ENCODE data around the gene PRPF19. TPM values are rescaled to one million over a fixed set of nuclear protein-coding genes. Genes with fewer than 3 reads are reported as not detected.

Gene PRPF19
- total and polyA plus RNA-seq, 2 of the 4 experiments (the other 2 are of a cell fraction) = 29.8 to 50.4 TPM

DNA sequence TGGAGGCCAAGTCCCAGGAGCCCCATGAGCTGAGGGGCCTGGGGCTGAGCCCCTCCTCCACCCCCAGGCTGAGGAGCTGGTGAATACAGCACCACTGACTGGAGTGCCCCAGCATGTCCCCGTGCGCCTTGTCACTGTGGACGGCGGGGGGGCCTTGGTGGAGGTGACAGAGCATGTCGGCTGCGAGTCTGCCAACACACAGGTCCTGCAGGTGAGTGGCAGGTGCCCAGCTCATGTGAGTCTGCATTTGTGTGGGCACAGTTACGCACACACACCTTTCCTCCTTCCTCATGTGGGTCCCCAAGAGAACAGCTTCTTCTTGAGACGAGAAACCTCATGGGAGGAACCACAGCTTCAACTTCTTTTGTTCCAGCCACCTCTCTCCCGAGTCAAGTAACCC lies 25.5 kb upstream of the PRPF19 start:
- CTCF ChIA-PET = no interaction called here
- Histone ChIP-seq H2BK20ac (ENCODE audit: low read depth, low read length) (no peak overlapping the region), H3K27me3 (ENCODE audit: control insufficient read depth, insufficient read depth, low read length) (no peaks in the 10 kb centered on the region), H4K20me1 (ENCODE audit: insufficient read depth, low read length) (no peaks in the 10 kb centered on the region), H3K18ac (ENCODE audit: low read depth, low read length) (no peak overlapping the region), H3K4me1 (ENCODE audit: control insufficient read depth, insufficient read depth, low read length) (no peaks in the 10 kb centered on the region; the same call in 1 of the 2 replicates), H2BK5ac (ENCODE audit: low read depth, low read length, poor library complexity, severe bottlenecking) (no peak overlapping the region), H3K56ac (ENCODE audit: extremely low read depth, insufficient read depth, low read length) (no peak overlapping the region), H3K23ac (ENCODE audit: low read depth, low read length) (no peak overlapping the region), H3K79me1 (ENCODE audit: low read depth in 1 of 2, low read length in 2 of 2) (peaks cover 0 to 3% of the 10 kb centered on the region in 2 experiments; a peak in 2 of 4 replicates), H2BK15ac (ENCODE audit: low read depth, low read length) (no peak overlapping the region), H3K4ac (ENCODE audit: low read depth, low read length) (no peak overlapping the region), H3K14ac (replicated peaks; ENCODE audit: low read depth, low read length) (no peak overlapping the region), H3K27ac (ENCODE audit: insufficient read depth, low read length) (no peak overlapping the region), H4K91ac (ENCODE audit: insufficient read depth, low read depth, low read length) (no peak overlapping the region), H3K9ac (ENCODE audit: low read depth, low read length) (no peak overlapping the region), H2AK9ac (replicated peaks; ENCODE audit: low read depth, low read length, poor library complexity) (no peak overlapping the region), H3K9me1 (ENCODE audit: insufficient read depth, low read length) (no peaks in the 10 kb centered on the region), H3K4me3 (ENCODE audit: insufficient read depth, low read depth, low read length) (no peak overlapping the region), H4K8ac (ENCODE audit: low read depth in 2 of 2, low read length in 2 of 2) (no peak overlapping the region), H3K36me3 (ENCODE audit: control insufficient read depth, insufficient read depth, low read length) (peaks cover 54% of the 10 kb centered on the region), H2BK120ac (ENCODE audit: low read depth, low read length) (no peak overlapping the region), H3K4me2 (ENCODE audit: low read depth, low read length) (no peak overlapping the region), H2AK5ac (ENCODE audit: low read depth, low read length) (no peak overlapping the region), H3K9me3 (ENCODE audit: control insufficient read depth, insufficient read depth, low read length) (no peaks in the 10 kb centered on the region), H2AFZ (replicated peaks; ENCODE audit: low read length, poor library complexity) (no peak overlapping the region), H4K5ac (ENCODE audit: low read depth, low read length) (no peak overlapping the region)
- POLR2A ChIA-PET (ENCODE audit: unreplicated experiment) = no interaction called here
- dilution Hi-C loops (cut with HindIII; ENCODE audit: low sequenced_read_pairs, unreplicated experiment) = no loop called here
- BruUV-seq (replicated peaks) = no TSS peak
- intact Hi-C loops (cut with micrococcal nuclease) = no loop called here
- DNase-seq = no peak
- ATAC-seq (ENCODE audit: low read depth) = no peak
- TF ChIP-seq FOS (IDR thresholded peaks at IDR 0.05; ENCODE audit: low read depth, low read length) = no peak
- TF ChIP-seq CHD1 (IDR thresholded peaks at IDR 0.05; ENCODE audit: low read depth, low read length) = no peak
- TF ChIP-seq BHLHE40 (IDR thresholded peaks at IDR 0.05; ENCODE audit: low read depth, low read length) = no peak
- TF ChIP-seq, protein P1, sequence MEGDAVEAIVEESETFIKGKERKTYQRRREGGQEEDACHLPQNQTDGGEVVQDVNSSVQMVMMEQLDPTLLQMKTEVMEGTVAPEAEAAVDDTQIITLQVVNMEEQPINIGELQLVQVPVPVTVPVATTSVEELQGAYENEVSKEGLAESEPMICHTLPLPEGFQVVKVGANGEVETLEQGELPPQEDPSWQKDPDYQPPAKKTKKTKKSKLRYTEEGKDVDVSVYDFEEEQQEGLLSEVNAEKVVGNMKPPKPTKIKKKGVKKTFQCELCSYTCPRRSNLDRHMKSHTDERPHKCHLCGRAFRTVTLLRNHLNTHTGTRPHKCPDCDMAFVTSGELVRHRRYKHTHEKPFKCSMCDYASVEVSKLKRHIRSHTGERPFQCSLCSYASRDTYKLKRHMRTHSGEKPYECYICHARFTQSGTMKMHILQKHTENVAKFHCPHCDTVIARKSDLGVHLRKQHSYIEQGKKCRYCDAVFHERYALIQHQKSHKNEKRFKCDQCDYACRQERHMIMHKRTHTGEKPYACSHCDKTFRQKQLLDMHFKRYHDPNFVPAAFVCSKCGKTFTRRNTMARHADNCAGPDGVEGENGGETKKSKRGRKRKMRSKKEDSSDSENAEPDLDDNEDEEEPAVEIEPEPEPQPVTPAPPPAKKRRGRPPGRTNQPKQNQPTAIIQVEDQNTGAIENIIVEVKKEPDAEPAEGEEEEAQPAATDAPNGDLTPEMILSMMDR (conservative IDR thresholded peaks at IDR 0.05; ENCODE audit: low read depth, low read length) = no peak
- TF ChIP-seq RCOR1 (IDR thresholded peaks at IDR 0.05; ENCODE audit: insufficient replicate concordance, low read length) = no peak
- no peak for TF ChIP-seq MAZ (IDR thresholded peaks at IDR 0.05; ENCODE audit: borderline replicate concordance, low read depth, low read length)
- no peak for TF ChIP-seq NFE2L2 (IDR thresholded peaks at IDR 0.05; ENCODE audit: low read depth, low read length)
- TF ChIP-seq POLR2A (IDR thresholded peaks at IDR 0.05; ENCODE audit: low read depth, low read length) = no peak
- no peak for TF ChIP-seq RAD21 (IDR thresholded peaks at IDR 0.05; ENCODE audit: low read length)
- no peak for TF ChIP-seq MXI1 (IDR thresholded peaks at IDR 0.05; ENCODE audit: borderline replicate concordance, low read depth, low read length)
- TF ChIP-seq MAFK (IDR thresholded peaks at IDR 0.05; ENCODE audit: low read depth, low read length) = no peak
- TF ChIP-seq ELK1 (IDR thresholded peaks at IDR 0.05; ENCODE audit: borderline replicate concordance, low read depth, low read length) = no peak
- TF ChIP-seq, protein P2, sequence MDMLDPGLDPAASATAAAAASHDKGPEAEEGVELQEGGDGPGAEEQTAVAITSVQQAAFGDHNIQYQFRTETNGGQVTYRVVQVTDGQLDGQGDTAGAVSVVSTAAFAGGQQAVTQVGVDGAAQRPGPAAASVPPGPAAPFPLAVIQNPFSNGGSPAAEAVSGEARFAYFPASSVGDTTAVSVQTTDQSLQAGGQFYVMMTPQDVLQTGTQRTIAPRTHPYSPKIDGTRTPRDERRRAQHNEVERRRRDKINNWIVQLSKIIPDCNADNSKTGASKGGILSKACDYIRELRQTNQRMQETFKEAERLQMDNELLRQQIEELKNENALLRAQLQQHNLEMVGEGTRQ (IDR thresholded peaks at IDR 0.05; ENCODE audit: low read depth, low read length) = no peak
- no peak for TF ChIP-seq RFX5 (IDR thresholded peaks at IDR 0.05; ENCODE audit: low read depth, low read length)
- TF ChIP-seq CEBPB (IDR thresholded peaks at IDR 0.05; ENCODE audit: low read depth, low read length) = no peak
- TF ChIP-seq SMC3 (IDR thresholded peaks at IDR 0.05; ENCODE audit: low read depth, low read length) = no peak
- whole genome bisulfite sequencing, 2 experiments (ENCODE audit: extremely low coverage in 2 of 2, insufficient read length in 1 of 2) = 100% methylated on average over 1 of the region's 9 CpGs; no CpG with 5 or more reads in 1 of the 2 experiments
- in situ Hi-C loops (cut with MboI; ENCODE audit: low sequenced_read_pairs) = no loop called here
